ENCODE data around the gene CYP24A1. TPM values are rescaled to one million over a fixed set of nuclear protein-coding genes. Genes with fewer than 3 reads are reported as not detected.

The CYP24A1 gene
- total RNA-seq, 2 donors from 2014 or later = not detected

DNA sequence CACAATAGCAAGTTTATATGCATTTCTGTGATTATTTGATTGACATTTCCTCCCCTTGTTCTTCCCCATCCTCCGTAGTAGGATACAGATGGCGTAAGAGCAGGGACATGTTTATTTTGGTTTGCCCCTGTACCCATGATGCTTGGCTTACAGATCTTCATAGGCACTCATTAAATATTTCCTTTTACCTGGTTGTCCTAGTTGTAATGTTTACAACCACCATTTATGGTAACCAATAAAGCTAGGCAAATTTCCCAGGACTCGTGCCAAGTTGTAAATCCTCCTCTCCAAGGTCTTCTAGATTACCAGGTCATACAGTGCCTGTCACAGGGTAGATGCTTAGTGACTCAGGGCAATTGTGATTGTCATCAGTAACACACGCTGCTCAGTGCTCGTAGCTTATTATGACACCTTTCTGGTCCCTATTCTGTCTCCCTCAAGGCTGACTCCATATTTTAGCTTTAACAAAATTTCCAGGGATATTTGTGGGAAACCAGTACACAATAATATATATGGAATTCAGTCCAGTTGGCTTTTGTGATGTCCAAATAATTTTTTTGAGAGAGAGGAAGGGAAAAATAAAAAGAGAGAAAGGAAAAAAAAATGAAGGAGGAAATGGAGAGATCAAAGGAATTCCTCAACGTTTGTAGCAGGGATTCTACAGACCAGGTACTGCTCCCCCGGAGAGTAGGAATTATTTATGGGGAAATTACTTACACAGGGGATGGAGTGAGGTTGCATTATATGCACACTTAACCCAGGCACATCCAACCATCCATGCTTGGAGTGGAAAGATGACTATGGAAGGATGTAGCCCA, 24.6 kb downstream of the CYP24A1 start:
- no peak overlapping the region for H3K4me3 ChIP-seq
- H3K27me3 ChIP-seq = no peaks in the 10 kb centered on the region
- H3K27ac ChIP-seq = no peak overlapping the region
- peak in 2 of 4 donors; percentile 16 to 18 for DNase-seq
- H3K36me3 ChIP-seq (replicated peaks in 1 of 2; ENCODE audit: insufficient read depth in 1 of 2, low read depth in 2 of 2) = no peaks in the 10 kb centered on the region
- H3K4me1 ChIP-seq = no peaks in the 10 kb centered on the region
- WGBS, 2 donors = 23 to 36% methylated on average over 7 of the region's 7 CpGs
- ATAC-seq = peak; percentile 48
- TF ChIP-seq CTCF (IDR thresholded peaks at IDR 0.05) (no peak), POLR2A (IDR thresholded peaks at IDR 0.05) (no peak)
- no peaks in the 10 kb centered on the region for H3K9me3 ChIP-seq
- intact Hi-C loops (cut with DNase I) = no loop called here

DNA sequence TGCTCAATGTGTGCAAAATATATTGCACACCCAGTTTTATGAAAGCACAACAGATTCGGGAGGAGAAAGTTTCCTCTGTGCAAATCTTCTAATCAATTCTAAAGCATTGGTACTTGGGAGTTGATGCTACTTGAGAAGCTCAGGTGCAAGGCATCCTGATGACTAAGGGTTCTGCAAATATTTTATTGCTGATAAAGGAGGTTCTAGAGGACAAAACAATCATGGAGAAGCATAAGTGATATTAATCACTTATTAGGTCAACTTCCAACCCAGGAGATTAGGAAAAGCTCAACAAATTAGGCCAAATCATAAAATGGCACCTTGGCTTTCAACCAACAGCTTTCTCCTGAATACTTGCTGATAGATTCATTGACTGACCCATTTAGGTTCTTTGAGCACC, 27.1 kb downstream of the CYP24A1 start:
- ATAC-seq = no peak
- WGBS, 2 donors = 42 to 69% methylated on average over 1 of the region's 1 CpG
- intact Hi-C loops (cut with DNase I) = no loop called here
- no peak for DNase-seq
- no peaks in the 10 kb centered on the region for H3K27me3 ChIP-seq
- no peaks in the 10 kb centered on the region for H3K9me3 ChIP-seq
- no peaks in the 10 kb centered on the region for H3K4me1 ChIP-seq
- H3K27ac ChIP-seq = no peak overlapping the region
- H3K4me3 ChIP-seq = no peak overlapping the region
- H3K36me3 ChIP-seq (replicated peaks in 1 of 2; ENCODE audit: insufficient read depth in 1 of 2, low read depth in 2 of 2) = no peaks in the 10 kb centered on the region
- no peak for TF ChIP-seq POLR2A (IDR thresholded peaks at IDR 0.05)
- TF ChIP-seq CTCF (IDR thresholded peaks at IDR 0.05) = no peak

- no peaks in the 10 kb centered on the region for H3K36me3 ChIP-seq (replicated peaks in 1 of 2; ENCODE audit: insufficient read depth in 1 of 2, low read depth in 2 of 2)
- intact Hi-C loops (cut with DNase I) = no loop called here
- TF ChIP-seq CTCF (IDR thresholded peaks at IDR 0.05) (no peak), POLR2A (IDR thresholded peaks at IDR 0.05) (no peak)
- H3K27me3 ChIP-seq = no peaks in the 10 kb centered on the region
- no peak overlapping the region for H3K4me3 ChIP-seq
- DNase-seq (no peak), ATAC-seq (no peak)
- no peaks in the 10 kb centered on the region for H3K4me1 ChIP-seq
- WGBS, 2 donors = 66 to 69% methylated on average over 6 of the region's 6 CpGs
- no peak overlapping the region for H3K27ac ChIP-seq
- H3K9me3 ChIP-seq = no peaks in the 10 kb centered on the region
Observed at GRCh38 chr20:54144847-54145414, 28.9 kb downstream of the CYP24A1 start.

DNA sequence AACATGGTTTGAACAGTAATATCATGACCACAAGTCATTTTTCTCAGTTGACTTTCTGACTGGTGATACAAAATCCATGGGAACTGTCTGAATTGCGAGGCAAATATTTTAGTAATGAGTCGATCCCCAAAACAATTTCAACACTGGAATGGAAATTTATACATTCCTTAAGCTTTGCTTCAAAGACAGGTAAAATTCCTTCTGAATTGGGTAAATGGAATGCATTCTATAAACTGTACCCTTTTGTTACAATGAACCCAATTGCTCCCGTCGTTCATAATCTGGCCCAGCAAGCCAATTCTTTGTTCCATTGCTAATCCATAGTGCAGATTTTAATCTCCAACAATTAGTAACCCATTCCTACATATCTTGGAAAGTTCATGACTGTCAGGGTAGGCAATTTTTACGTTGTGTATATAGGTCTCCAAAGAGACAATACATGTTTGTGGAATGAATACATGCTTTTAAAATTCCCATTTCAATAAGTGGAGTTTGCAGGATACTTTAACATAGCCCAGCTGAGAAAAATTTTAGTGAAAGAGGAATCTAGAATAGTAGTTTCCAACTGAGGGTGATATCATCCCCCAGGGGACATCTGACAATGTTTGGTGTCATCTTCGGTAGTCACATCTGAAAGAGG, 32.7 kb downstream of the CYP24A1 start:
- Histone ChIP-seq H3K36me3 (replicated peaks in 1 of 2; ENCODE audit: insufficient read depth in 1 of 2, low read depth in 2 of 2) (no peaks in the 10 kb centered on the region), H3K9me3 (no peaks in the 10 kb centered on the region), H3K27ac (no peak overlapping the region), H3K27me3 (no peaks in the 10 kb centered on the region), H3K4me1 (no peaks in the 10 kb centered on the region), H3K4me3 (no peak overlapping the region)
- DNase-seq (no peak), ATAC-seq (no peak)
- whole genome bisulfite sequencing, 2 donors = 39 to 40% methylated on average over 6 of the region's 6 CpGs
- no peak for TF ChIP-seq POLR2A (IDR thresholded peaks at IDR 0.05)
- no peak for TF ChIP-seq CTCF (IDR thresholded peaks at IDR 0.05)
- intact Hi-C loops (cut with DNase I) = no loop called here
